OCI-LY3 (cell line): ENCODE results near the gene IFNGR2.

ENCODE experiments used
- EZH2phosphoT487 ChIP-seq: fragments of 200-600 bp; shearing (Covaris generic); IDR thresholded peaks from 2 replicates; pipeline ENCODE4 v1.6.1; 2018; ENCODE audit warnings: antibody characterized with exemption, mixed run types, low read depth
- TF ChIP-seq, protein P1 (sequence below): fragments of 200-600, 300-600 bp; sonication (generic); IDR thresholded peaks from 2 replicates; pipeline ENCODE4 v1.5.1; 2014; ENCODE audit warnings: antibody characterized with exemption, low read length, low read depth

DNA sequence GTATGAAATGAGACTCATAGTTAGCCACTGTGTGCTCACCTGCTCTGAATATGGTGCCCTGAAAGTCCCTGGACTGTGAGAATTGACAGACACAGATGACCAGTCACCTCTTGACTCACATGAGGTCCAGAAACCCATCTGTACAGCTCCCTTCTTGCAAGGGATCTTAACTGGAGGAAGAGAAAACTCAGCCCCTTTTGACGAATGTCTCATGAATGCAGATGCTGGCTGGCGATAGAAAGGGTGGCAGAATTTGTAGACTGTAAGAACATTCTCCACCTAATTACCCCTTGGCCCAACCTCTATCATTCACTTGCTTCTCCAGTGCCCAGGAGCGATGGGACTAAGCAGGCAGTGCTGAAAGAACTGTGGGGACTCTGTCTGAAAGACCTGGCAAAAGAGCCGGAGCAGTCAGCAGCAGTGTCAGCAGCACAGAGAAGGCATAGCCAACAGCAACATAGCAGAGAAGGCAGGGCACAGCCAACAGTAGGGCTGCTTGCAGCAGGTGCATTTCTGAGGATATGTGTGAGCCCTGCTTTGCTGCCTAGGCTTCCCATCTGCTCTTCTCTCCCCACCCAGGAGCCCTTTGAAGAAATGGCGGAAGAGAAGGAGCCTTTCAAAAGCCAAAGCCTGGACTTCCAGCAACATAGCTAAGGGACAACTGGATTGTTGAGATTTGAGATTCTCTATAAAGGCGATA is 25.8 kb upstream of the IFNGR2 start:
- TF ChIP-seq, protein P1, sequence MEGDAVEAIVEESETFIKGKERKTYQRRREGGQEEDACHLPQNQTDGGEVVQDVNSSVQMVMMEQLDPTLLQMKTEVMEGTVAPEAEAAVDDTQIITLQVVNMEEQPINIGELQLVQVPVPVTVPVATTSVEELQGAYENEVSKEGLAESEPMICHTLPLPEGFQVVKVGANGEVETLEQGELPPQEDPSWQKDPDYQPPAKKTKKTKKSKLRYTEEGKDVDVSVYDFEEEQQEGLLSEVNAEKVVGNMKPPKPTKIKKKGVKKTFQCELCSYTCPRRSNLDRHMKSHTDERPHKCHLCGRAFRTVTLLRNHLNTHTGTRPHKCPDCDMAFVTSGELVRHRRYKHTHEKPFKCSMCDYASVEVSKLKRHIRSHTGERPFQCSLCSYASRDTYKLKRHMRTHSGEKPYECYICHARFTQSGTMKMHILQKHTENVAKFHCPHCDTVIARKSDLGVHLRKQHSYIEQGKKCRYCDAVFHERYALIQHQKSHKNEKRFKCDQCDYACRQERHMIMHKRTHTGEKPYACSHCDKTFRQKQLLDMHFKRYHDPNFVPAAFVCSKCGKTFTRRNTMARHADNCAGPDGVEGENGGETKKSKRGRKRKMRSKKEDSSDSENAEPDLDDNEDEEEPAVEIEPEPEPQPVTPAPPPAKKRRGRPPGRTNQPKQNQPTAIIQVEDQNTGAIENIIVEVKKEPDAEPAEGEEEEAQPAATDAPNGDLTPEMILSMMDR, result no peak
- TF ChIP-seq EZH2phosphoT487, result no peak
